Activated naive CD4-positive, alpha-beta T cell treated with anti-CD3 and anti-CD28 coated beads, Interleukin-2, amount 50 U/mL, for 16 hours (primary cell): ENCODE measurements around the gene SAMD5.

Experiments used
- DNase-seq: peaks from one replicate; pipeline ENCODE4 v3.0.0-alpha.2; 2020

The SAMD5 gene

GRCh38 chr6:147570681-147571080, 62.2 kb downstream of the SAMD5 start:
- DNase-seq = no peak

GRCh38 chr6:147577488-147577887, 69.0 kb downstream of the SAMD5 start:
- DNase-seq = no peak

GRCh38 chr6:147578159-147578558, 69.7 kb downstream of the SAMD5 start:
- no peak for DNase-seq

- DNase-seq = no peak
Measured at GRCh38 chr6:147578883-147579282, 70.4 kb downstream of the SAMD5 start.

- no peak for DNase-seq
Measured at GRCh38 chr6:147579667-147580066, 71.2 kb downstream of the SAMD5 start.

- no peak for DNase-seq
Measured at GRCh38 chr6:147582991-147583390, 74.5 kb downstream of the SAMD5 start.

GRCh38 chr6:147585256-147585655, 76.8 kb downstream of the SAMD5 start:
- DNase-seq = no peak

GRCh38 chr6:147586044-147586443, 77.6 kb downstream of the SAMD5 start:
- DNase-seq = no peak

GRCh38 chr6:147587907-147588306, 79.4 kb downstream of the SAMD5 start:
- no peak for DNase-seq

- no peak for DNase-seq
Measured at GRCh38 chr6:147588469-147588868, 80.0 kb downstream of the SAMD5 start.

- no peak for DNase-seq
Measured at GRCh38 chr6:147589739-147590250, 81.3 kb downstream of the SAMD5 start.

- DNase-seq = no peak
Measured at GRCh38 chr6:147595961-147596360, 87.5 kb downstream of the SAMD5 start.

GRCh38 chr6:147603392-147604081, 95.0 kb downstream of the SAMD5 start:
- DNase-seq = no peak

GRCh38 chr6:147604373-147604772, 95.9 kb downstream of the SAMD5 start:
- DNase-seq = no peak

GRCh38 chr6:147611992-147612391, 103.5 kb downstream of the SAMD5 start:
- DNase-seq = no peak

- no peak for DNase-seq
Measured at GRCh38 chr6:147614501-147614900, 106.0 kb downstream of the SAMD5 start.

GRCh38 chr6:147615659-147616456, 107.4 kb downstream of the SAMD5 start:
- no peak for DNase-seq

- DNase-seq = no peak
Measured at GRCh38 chr6:147617366-147617765, 108.9 kb downstream of the SAMD5 start.

GRCh38 chr6:147618457-147618856, 110.0 kb downstream of the SAMD5 start:
- DNase-seq = no peak

- no peak for DNase-seq
Measured at GRCh38 chr6:147618927-147619326, 110.4 kb downstream of the SAMD5 start.
